GM23248 (cell line): Measurements from ENCODE around the gene MRGPRX1.

Source experiments
- EZH2 ChIP-seq: fragments of 200-600 bp; sonication (generic); IDR thresholded peaks from 2 replicates; pipeline ENCODE4 v1.6.1; 2018; ENCODE audit warnings: antibody characterized with exemption, mild to moderate bottlenecking; ENCODE audit not compliant: insufficient read depth, poor library complexity, severe bottlenecking
- EZH2phosphoT487 ChIP-seq: fragments of 200-600 bp; sonication (generic); IDR thresholded peaks from 2 replicates; pipeline ENCODE4 v1.6.1; 2018; ENCODE audit warnings: antibody characterized with exemption, moderate library complexity, mild to moderate bottlenecking, low read depth; ENCODE audit not compliant: insufficient read depth

DNA sequence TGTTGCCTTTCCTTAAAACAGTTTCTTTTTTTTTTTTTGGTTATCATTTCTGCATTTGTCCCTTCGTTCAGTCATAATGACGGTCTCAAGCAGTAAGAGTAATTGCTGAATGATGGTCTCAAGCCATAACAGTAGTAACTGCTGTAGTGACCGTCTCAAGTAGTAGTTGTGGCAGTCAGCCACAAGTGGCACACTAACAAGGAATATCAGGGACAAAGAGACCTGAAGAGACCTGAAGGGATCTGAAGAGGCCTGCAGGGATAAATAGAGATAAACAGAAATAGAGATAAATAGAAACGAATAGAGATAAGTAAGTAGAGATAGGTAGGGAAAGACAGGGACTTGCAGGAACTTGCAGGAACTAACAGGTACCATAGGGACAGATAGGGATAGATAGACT is 42.7 kb upstream of the MRGPRX1 start:
- TF ChIP-seq EZH2phosphoT487 (no peak), EZH2 (no peak)
